GM18517 (cell line): ENCODE measurements around the gene RTP2.

Experiments used
- ATAC-seq: cut with Tn5 transposase; IDR thresholded peaks from one replicate; pipeline ENCODE4 v1.9.1; 2021; ENCODE audit warnings: mild to moderate bottlenecking, moderate library complexity; ENCODE audit not compliant: unreplicated experiment

RTP2 gene

GRCh38 chr3:187673012-187673411 is 29.3 kb downstream of the RTP2 start:
- no peak for ATAC-seq

- no peak for ATAC-seq
Observed at GRCh38 chr3:187669675-187670504, 32.5 kb downstream of the RTP2 start, which contains the start of gene SST. SST (minus strand) TSS chr3:187670394; CDS start chr3:187670291, 103 bp downstream.

GRCh38 chr3:187667526-187667925 is 34.8 kb downstream of the RTP2 start:
- ATAC-seq = no peak

GRCh38 chr3:187665764-187666402 is 36.5 kb downstream of the RTP2 start:
- ATAC-seq = no peak

GRCh38 chr3:187665010-187665409 is 37.3 kb downstream of the RTP2 start:
- no peak for ATAC-seq

- no peak for ATAC-seq
Observed at GRCh38 chr3:187662848-187663409, 39.4 kb downstream of the RTP2 start.

- no peak for ATAC-seq
Observed at GRCh38 chr3:187661267-187661666, 41.1 kb downstream of the RTP2 start.

- no peak for ATAC-seq
Observed at GRCh38 chr3:187651282-187651681, 51.1 kb downstream of the RTP2 start.
